ENCODE results near the gene MAN1A1. TPM values are rescaled to one million over a fixed set of nuclear protein-coding genes. Genes with fewer than 3 reads are reported as not detected.

MAN1A1 gene
- total and polyA plus RNA-seq, 2 of the 4 experiments (the other 2 are of a cell fraction): 5.9 to 6.4 TPM

GRCh38 chr6:119128252-119128912 is 221.2 kb downstream of the MAN1A1 start:
- in situ Hi-C loops (cut with MboI; ENCODE audit: low sequenced_read_pairs): no loop called here
- Histone ChIP-seq H3K4me2 (ENCODE audit: low read depth, low read length) (no peak overlapping the region), H4K5ac (ENCODE audit: low read depth, low read length) (no peak overlapping the region), H3K14ac (replicated peaks; ENCODE audit: low read depth, low read length) (no peak overlapping the region), H3K4ac (ENCODE audit: low read depth, low read length) (no peak overlapping the region), H2BK120ac (ENCODE audit: low read depth, low read length) (no peak overlapping the region), H4K91ac (ENCODE audit: insufficient read depth, low read depth, low read length) (no peak overlapping the region), H2AK5ac (ENCODE audit: low read depth, low read length) (no peak overlapping the region), H3K9me1 (ENCODE audit: insufficient read depth, low read length) (no peaks in the 10 kb centered on the region), H3K27ac (ENCODE audit: insufficient read depth, low read length) (no peak overlapping the region), H4K8ac (ENCODE audit: low read depth in 2 of 2, low read length in 2 of 2) (no peak overlapping the region), H2BK15ac (ENCODE audit: low read depth, low read length) (no peak overlapping the region), H3K27me3 (ENCODE audit: control insufficient read depth, insufficient read depth, low read length) (peaks cover 2% of the 10 kb centered on the region; the same call in 1 of the 2 replicates), H2BK5ac (ENCODE audit: low read depth, low read length, poor library complexity, severe bottlenecking) (no peak overlapping the region), H3K9ac (ENCODE audit: low read depth, low read length) (no peak overlapping the region), H3K56ac (ENCODE audit: extremely low read depth, insufficient read depth, low read length) (no peak overlapping the region), H2AFZ (replicated peaks; ENCODE audit: low read length, poor library complexity) (no peak overlapping the region), H3K23ac (ENCODE audit: low read depth, low read length) (no peak overlapping the region), H4K20me1 (ENCODE audit: insufficient read depth, low read length) (no peaks in the 10 kb centered on the region), H3K79me1 (ENCODE audit: low read depth in 1 of 2, low read length in 2 of 2) (no peaks in the 10 kb centered on the region), H3K4me3 (ENCODE audit: insufficient read depth, low read depth, low read length) (no peak overlapping the region), H3K36me3 (ENCODE audit: control insufficient read depth, insufficient read depth, low read length) (no peaks in the 10 kb centered on the region), H2BK20ac (ENCODE audit: low read depth, low read length) (no peak overlapping the region), H3K18ac (ENCODE audit: low read depth, low read length) (no peak overlapping the region), H2AK9ac (replicated peaks; ENCODE audit: low read depth, low read length, poor library complexity) (no peak overlapping the region), H3K4me1 (ENCODE audit: control insufficient read depth, insufficient read depth, low read length) (0 out of 2 replicates have a peak, but pooled peaks cover 3% of the 10 kb centered on the region), H3K9me3 (ENCODE audit: control insufficient read depth, insufficient read depth, low read length) (no peaks in the 10 kb centered on the region; the same call in 1 of the 2 replicates)
- dilution Hi-C loops (cut with HindIII; ENCODE audit: low sequenced_read_pairs, unreplicated experiment): no loop called here
- BruUV-seq (replicated peaks): no TSS peak
- TF ChIP-seq SMC3 (IDR thresholded peaks at IDR 0.05; ENCODE audit: low read depth, low read length) (no peak), MAFK (IDR thresholded peaks at IDR 0.05; ENCODE audit: low read depth, low read length) (no peak), USF2 (IDR thresholded peaks at IDR 0.05; ENCODE audit: low read depth, low read length) (no peak), FOS (IDR thresholded peaks at IDR 0.05; ENCODE audit: low read depth, low read length) (no peak), NFE2L2 (IDR thresholded peaks at IDR 0.05; ENCODE audit: low read depth, low read length) (no peak), RFX5 (IDR thresholded peaks at IDR 0.05; ENCODE audit: low read depth, low read length) (no peak), RAD21 (IDR thresholded peaks at IDR 0.05; ENCODE audit: low read length) (no peak), ELK1 (IDR thresholded peaks at IDR 0.05; ENCODE audit: borderline replicate concordance, low read depth, low read length) (no peak), RCOR1 (IDR thresholded peaks at IDR 0.05; ENCODE audit: insufficient replicate concordance, low read length) (no peak), POLR2A (IDR thresholded peaks at IDR 0.05; ENCODE audit: low read depth, low read length) (no peak), MXI1 (IDR thresholded peaks at IDR 0.05; ENCODE audit: borderline replicate concordance, low read depth, low read length) (no peak), CEBPB (IDR thresholded peaks at IDR 0.05; ENCODE audit: low read depth, low read length) (no peak), BHLHE40 (IDR thresholded peaks at IDR 0.05; ENCODE audit: low read depth, low read length) (no peak), CTCF (conservative IDR thresholded peaks at IDR 0.05; ENCODE audit: low read depth, low read length) (no peak), CHD1 (IDR thresholded peaks at IDR 0.05; ENCODE audit: low read depth, low read length) (no peak), MAZ (IDR thresholded peaks at IDR 0.05; ENCODE audit: borderline replicate concordance, low read depth, low read length) (no peak)
- ChIA-PET CTCF (interaction anchor here (0.9 to 1.5 kb wide), 7 partner anchors 10 to 219 kb away, joined by 3 to 7 read pairs (median 4); no protein-coding TSS in a partner anchor), POLR2A (ENCODE audit: unreplicated experiment) (no interaction called here)
- ATAC-seq (ENCODE audit: low read depth): no peak
- intact Hi-C loops (cut with micrococcal nuclease): no loop called here
- no peak for DNase-seq
- WGBS, 2 experiments (ENCODE audit: extremely low coverage in 2 of 2, insufficient read length in 1 of 2): no CpG with 5 or more reads among the region's 2 CpGs
